Right atrium auricular region (tissue), 2 donors: Measurements from ENCODE around the gene ECSIT. TPM values are rescaled to one million over a fixed set of nuclear protein-coding genes. Genes with fewer than 3 reads are reported as not detected.

Experiments
- DNase-seq: peaks from one replicate; pipeline ENCODE4 v3.0.0-alpha.2; 2019; ENCODE audit warnings: low spot score
- H3K27ac ChIP-seq, 2 donors: fragments of 200-600 bp; sonication (generic); 1 replicate in 1 of 2; 2 replicates in 1 of 2; pipeline ENCODE4 v1.5.1; 2016 to 2019
- H3K27me3 ChIP-seq, 2 donors: fragments of 200-600 bp; sonication (generic); one replicate each; pipeline versions ENCODE4 v1.5.1 to v1.6.0; 2017 to 2019
- H3K36me3 ChIP-seq: fragments of 200-600 bp; sonication (generic); one replicate; pipeline ENCODE4 v1.5.1; 2016
- H3K4me1 ChIP-seq, 2 donors: fragments of 200-600 bp; sonication (generic); one replicate each; pipeline versions ENCODE4 v1.5.1 to v1.6.0; 2017 to 2019
- H3K4me3 ChIP-seq, 2 donors: fragments of 200-600 bp; sonication (generic); 1 replicate in 1 of 2; 2 replicates in 1 of 2; pipeline ENCODE4 v1.5.1; 2017 to 2019; ENCODE audit warnings: mild to moderate bottlenecking in 1 of 2, moderate library complexity in 1 of 2
- H3K9me3 ChIP-seq, 2 donors: fragments of 200-600 bp; sonication (generic); one replicate each; pipeline ENCODE4 v1.5.1; 2019
- CTCF ChIP-seq, 2 donors: fragments of 200-600 bp; sonication (generic); IDR thresholded peaks; one replicate each; pipeline ENCODE4 v1.5.1; 2019; ENCODE audit warnings: antibody characterized with exemption in 2 of 2
- total RNA-seq, 2 donors: library from RNA; depleted of rRNA; stranded (reverse); fragments of >200 nt; gene quantifications; one replicate each; pipeline ENCODE4 v1.1.0, GENCODE V29; 2016

ECSIT gene
- total RNA-seq, 2 donors from 2014 or later, result 83.6 to 126 TPM

- H3K4me1 ChIP-seq, result peaks cover 0 to 21% of the 10 kb centered on the region in 2 donors
- DNase-seq, result no peak
- H3K4me3 ChIP-seq, result no peak overlapping the region
- H3K27me3 ChIP-seq, result no peaks in the 10 kb centered on the region
- peak overlapping the region; percentile 90 to 94 for H3K27ac ChIP-seq
- TF ChIP-seq CTCF (IDR thresholded peaks at IDR 0.05), result no peak
- H3K9me3 ChIP-seq, result no peaks in the 10 kb centered on the region
- no peaks in the 10 kb centered on the region for H3K36me3 ChIP-seq
Measured at GRCh38 chr19:11534538-11534937, 5.6 kb upstream of the ECSIT start.

- Histone ChIP-seq H3K4me3 (no peak overlapping the region), H3K27me3 (no peaks in the 10 kb centered on the region), H3K36me3 (no peaks in the 10 kb centered on the region), H3K27ac (peak overlapping the region in 1 of 2 donors; percentile 81), H3K9me3 (no peaks in the 10 kb centered on the region), H3K4me1 (peaks cover 0 to 30% of the 10 kb centered on the region in 2 donors)
- DNase-seq, result peak; percentile 85
- TF ChIP-seq CTCF (IDR thresholded peaks at IDR 0.05), result peak in 1 of 2 donors; percentile 51
Measured at GRCh38 chr19:11530432-11530831, 1.5 kb upstream of the ECSIT start.

- no peak for TF ChIP-seq CTCF (IDR thresholded peaks at IDR 0.05)
- Histone ChIP-seq H3K4me3 (no peak overlapping the region), H3K27me3 (no peaks in the 10 kb centered on the region), H3K27ac (no peak overlapping the region), H3K4me1 (no peaks in the 10 kb centered on the region), H3K9me3 (no peaks in the 10 kb centered on the region), H3K36me3 (peaks cover 38% of the 10 kb centered on the region)
- DNase-seq, result no peak
Measured at GRCh38 chr19:11519138-11519537, 9.8 kb downstream of the ECSIT start.

- peaks cover 57% of the 10 kb centered on the region for H3K36me3 ChIP-seq
Measured at GRCh38 chr19:11513946-11514345, 15.0 kb downstream of the ECSIT start.

GRCh38 chr19:11510444-11510843, 18.5 kb downstream of the ECSIT start:
- H3K4me1 ChIP-seq, result peaks cover 0 to 6% of the 10 kb centered on the region in 2 donors
- H3K27ac ChIP-seq, result no peak overlapping the region
- no peak overlapping the region for H3K4me3 ChIP-seq
- no peak for DNase-seq
- no peak for TF ChIP-seq CTCF (IDR thresholded peaks at IDR 0.05)
- no peaks in the 10 kb centered on the region for H3K27me3 ChIP-seq
- H3K9me3 ChIP-seq, result no peaks in the 10 kb centered on the region
- H3K36me3 ChIP-seq, result peaks cover 22% of the 10 kb centered on the region

More at GRCh38 chr19:11513946-11514345, 15.0 kb downstream of the ECSIT start:
- no peaks in the 10 kb centered on the region for H3K9me3 ChIP-seq
- no peak for DNase-seq
- H3K27me3 ChIP-seq, result no peaks in the 10 kb centered on the region
- no peak overlapping the region for H3K4me3 ChIP-seq
- TF ChIP-seq CTCF (IDR thresholded peaks at IDR 0.05), result no peak
- no peaks in the 10 kb centered on the region for H3K4me1 ChIP-seq
- no peak overlapping the region for H3K27ac ChIP-seq

- Histone ChIP-seq H3K36me3 (peaks cover 16% of the 10 kb centered on the region), H3K4me3 (no peak overlapping the region), H3K4me1 (peaks cover 0 to 6% of the 10 kb centered on the region in 2 donors), H3K9me3 (no peaks in the 10 kb centered on the region), H3K27me3 (no peaks in the 10 kb centered on the region), H3K27ac (no peak overlapping the region)
- TF ChIP-seq CTCF (IDR thresholded peaks at IDR 0.05), result no peak
- no peak for DNase-seq
Measured at GRCh38 chr19:11507370-11508078, 21.4 kb downstream of the ECSIT start.
